Liver (tissue), 3 donors: ENCODE data around the gene HUNK.
A peak's percentile ranks its signal among the peaks of the same experiment; 100 is the strongest.

Source experiments
- EGR1 ChIP-seq, 2 donors: IDR thresholded peaks; 2 replicates each; pipeline ENCODE4 v1.6.1; 2016 to 2018; ENCODE audit warnings: antibody characterized with exemption in 2 of 2, low read depth in 2 of 2
- FOXA2 ChIP-seq: IDR thresholded peaks from 2 replicates; pipeline ENCODE4 v1.6.1; 2016; ENCODE audit warnings: antibody characterized with exemption
- GABPA ChIP-seq, 2 donors: IDR thresholded peaks in 1 of 2; conservative IDR thresholded peaks in 1 of 2; 2 replicates each; pipeline ENCODE4 v1.6.1; 2016; ENCODE audit warnings: antibody characterized with exemption in 2 of 2, mild to moderate bottlenecking in 1 of 2, moderate library complexity in 1 of 2
- JUND ChIP-seq, 2 donors: IDR thresholded peaks; 2 replicates each; pipeline ENCODE4 v1.6.1; 2016; ENCODE audit warnings: antibody characterized with exemption in 2 of 2
- RAD21 ChIP-seq, 2 donors: IDR thresholded peaks; 2 replicates each; pipeline ENCODE4 v1.6.1; 2016; ENCODE audit warnings: antibody characterized with exemption in 2 of 2, mild to moderate bottlenecking in 2 of 2
- SP1 ChIP-seq: IDR thresholded peaks from 2 replicates; pipeline ENCODE4 v1.6.1; 2018; ENCODE audit warnings: antibody characterized with exemption, mild to moderate bottlenecking
- TAF1 ChIP-seq: conservative IDR thresholded peaks from 2 replicates; pipeline ENCODE4 v1.6.1; 2016; ENCODE audit warnings: antibody characterized with exemption, mild to moderate bottlenecking
- YY1 ChIP-seq: IDR thresholded peaks from 2 replicates; pipeline ENCODE4 v1.6.1; 2016; ENCODE audit warnings: antibody characterized with exemption, mild to moderate bottlenecking
- TF ChIP-seq, protein P1 (sequence below): fragments of 150-350 bp; IDR thresholded peaks from 2 replicates; pipeline ENCODE4 v1.5.1; 2017; ENCODE audit warnings: improper control_type of control experiment, low read depth, low read length; ENCODE audit not compliant: missing input control
- TF ChIP-seq, protein P2 (sequence below): IDR thresholded peaks from 2 replicates; pipeline ENCODE4 v1.6.1; 2016; ENCODE audit warnings: antibody characterized with exemption
- donor health status: healthy.
- donor health status: healthy.

DNA sequence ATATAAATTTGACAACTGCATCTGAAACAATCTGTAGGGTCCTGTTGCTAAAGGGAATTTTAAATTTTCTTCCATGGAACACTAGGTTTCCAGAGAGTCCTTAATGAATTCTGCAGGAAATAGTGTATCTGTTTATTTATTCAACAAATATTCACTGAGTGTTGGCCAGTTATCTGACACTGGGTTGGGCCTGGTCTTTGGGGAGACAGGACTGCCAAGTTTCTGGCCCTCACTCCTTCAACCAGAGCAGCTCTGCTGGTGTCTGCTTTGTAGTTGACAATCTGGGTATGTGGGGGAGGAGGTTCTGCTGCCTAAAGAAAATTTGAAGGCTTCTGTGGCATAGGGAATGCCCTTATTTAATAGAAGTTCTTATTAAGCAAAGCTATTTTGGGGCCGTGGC, 26.1 kb upstream of the HUNK start:
- TF ChIP-seq, protein P1, sequence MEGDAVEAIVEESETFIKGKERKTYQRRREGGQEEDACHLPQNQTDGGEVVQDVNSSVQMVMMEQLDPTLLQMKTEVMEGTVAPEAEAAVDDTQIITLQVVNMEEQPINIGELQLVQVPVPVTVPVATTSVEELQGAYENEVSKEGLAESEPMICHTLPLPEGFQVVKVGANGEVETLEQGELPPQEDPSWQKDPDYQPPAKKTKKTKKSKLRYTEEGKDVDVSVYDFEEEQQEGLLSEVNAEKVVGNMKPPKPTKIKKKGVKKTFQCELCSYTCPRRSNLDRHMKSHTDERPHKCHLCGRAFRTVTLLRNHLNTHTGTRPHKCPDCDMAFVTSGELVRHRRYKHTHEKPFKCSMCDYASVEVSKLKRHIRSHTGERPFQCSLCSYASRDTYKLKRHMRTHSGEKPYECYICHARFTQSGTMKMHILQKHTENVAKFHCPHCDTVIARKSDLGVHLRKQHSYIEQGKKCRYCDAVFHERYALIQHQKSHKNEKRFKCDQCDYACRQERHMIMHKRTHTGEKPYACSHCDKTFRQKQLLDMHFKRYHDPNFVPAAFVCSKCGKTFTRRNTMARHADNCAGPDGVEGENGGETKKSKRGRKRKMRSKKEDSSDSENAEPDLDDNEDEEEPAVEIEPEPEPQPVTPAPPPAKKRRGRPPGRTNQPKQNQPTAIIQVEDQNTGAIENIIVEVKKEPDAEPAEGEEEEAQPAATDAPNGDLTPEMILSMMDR, result no peak
- TF ChIP-seq SP1 (no peak), EGR1 (IDR thresholded peaks at IDR 0.05; ENCODE audit: low read depth in 2 of 2) (no peak), GABPA (IDR thresholded peaks at IDR 0.05 in 1 of 2, conservative IDR thresholded peaks at IDR 0.05 in 1 of 2) (no peak), JUND (IDR thresholded peaks at IDR 0.05) (no peak), TAF1 (no peak), FOXA2 (no peak), RAD21 (IDR thresholded peaks at IDR 0.05) (peak in 1 of 2 donors; percentile 8), YY1 (no peak)
- TF ChIP-seq, protein P2, sequence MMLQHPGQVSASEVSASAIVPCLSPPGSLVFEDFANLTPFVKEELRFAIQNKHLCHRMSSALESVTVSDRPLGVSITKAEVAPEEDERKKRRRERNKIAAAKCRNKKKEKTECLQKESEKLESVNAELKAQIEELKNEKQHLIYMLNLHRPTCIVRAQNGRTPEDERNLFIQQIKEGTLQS, result no peak
